Measurements from ENCODE around the gene CLIP1.
"Not testable (repeated sequence)": the region's sequence is repeated elsewhere in the genome, so short reads cannot be mapped to it uniquely, and the experiment has no call there.

CLIP1 gene

DNA sequence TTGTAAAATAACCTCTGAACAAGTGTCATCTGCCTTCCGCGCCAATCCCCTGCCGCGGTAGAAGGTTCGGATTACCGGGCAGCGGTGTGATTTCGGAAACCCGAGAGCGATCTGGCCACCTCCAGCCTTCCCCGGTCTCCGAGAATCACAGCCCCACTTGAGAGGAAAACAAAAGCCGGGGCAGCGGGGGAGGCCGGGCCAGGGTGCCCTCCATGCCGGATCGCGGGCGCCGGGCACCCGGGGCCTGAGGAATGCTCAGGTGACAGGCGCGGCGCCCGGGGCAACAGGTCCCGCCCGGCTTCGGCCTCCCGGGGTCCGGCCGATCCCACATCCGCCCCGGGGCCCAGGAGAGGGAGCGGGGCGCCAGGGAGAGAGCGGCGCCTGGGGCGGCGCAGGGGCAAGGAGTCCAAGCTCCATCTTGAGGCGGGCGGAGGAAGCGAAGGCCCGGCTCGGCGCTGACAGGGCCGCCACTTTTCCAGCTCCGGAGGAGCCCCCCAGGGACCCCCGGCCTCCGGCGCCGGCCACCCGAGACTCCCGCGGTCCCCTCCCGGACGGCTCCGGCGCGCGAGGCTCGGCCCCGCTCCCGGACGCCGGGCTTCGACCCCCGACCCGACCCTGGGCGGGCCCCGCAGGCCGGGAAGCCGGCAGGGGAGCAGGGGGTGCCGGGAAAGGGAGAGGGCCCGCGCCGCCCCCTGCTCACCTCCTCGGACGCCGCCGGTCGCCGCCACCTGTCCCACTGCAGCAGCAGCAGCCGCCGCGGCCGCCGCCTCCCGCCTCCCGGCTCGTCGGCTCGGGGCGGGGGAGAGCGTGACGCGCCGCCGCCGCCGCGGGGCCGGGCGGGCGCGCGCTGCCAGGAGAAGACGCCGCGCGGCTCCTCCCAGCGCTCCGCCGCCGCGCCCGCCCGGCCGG lies at the start of gene CLIP1:
Gene CLIP1 (minus strand): TSS at position 849 of the 909 bp plus-strand sequence. CDS start 42,217 bp downstream, outside the sequence.
- peak; percentile 35 to 73 for DNase-seq (ENCODE audit: low spot score in 2 of 2)
- Histone ChIP-seq H3K27me3 (ENCODE audit: low read depth) (no peaks in the 10 kb centered on the region), H3K4me1 (peaks cover 21% of the 10 kb centered on the region), H3K36me3 (replicated peaks) (no peaks in the 10 kb centered on the region), H3K9me3 (no peaks in the 10 kb centered on the region), H3K4me3 (peak within 1 kb of the TSS; percentile 70)
- in situ Hi-C loops (cut with MboI; ENCODE audit: low sequenced_read_pairs) = no loop called here

DNA sequence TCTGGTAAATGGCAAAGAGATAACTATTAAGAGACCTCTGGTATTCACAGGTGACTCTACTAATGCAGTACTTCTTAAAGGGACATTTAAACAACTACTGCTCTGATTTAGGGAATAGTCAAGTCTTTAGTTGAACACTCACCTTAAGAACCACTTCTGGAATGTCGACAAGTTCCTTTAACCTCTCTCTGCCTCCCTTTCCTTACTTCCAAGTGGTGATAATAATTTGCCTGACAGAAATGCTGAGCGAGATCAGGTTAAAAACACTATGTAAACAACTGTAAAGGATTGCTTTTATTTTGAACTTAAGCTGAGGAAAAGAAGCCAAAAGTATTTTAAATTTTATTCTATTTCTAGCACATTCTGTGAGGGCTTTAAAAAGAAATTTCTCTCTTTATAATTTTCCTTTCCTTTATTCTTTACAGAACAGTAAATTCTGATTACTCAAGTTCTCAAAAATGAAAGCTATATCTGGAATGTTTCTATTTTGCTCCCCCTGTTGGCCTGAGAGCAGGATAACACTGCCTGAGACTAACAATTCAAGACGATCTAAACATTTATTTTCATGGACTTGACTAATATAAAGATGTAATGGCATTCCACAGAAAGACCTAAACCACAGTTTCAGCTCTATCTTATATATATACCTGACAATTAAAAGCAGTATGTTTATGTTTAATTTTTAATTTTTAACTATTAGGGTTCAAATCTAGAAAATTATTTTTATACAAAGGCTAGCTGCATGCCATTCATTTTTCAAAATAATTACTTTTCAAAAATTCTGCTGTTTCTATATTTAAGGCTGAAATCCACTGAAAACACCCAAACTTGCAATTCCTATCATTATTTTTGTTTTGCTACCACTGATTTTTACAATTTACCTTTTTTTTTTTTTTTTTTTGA lies 49.1 kb upstream of the CLIP1 start:
- in situ Hi-C loops (cut with MboI; ENCODE audit: low sequenced_read_pairs) = loop anchor here (5.0 kb wide), 1 partner anchor 69 kb away; no protein-coding TSS in a partner anchor
- H3K9me3 ChIP-seq = no peaks in the 10 kb centered on the region
- no peak overlapping the region for H3K4me3 ChIP-seq
- peaks cover 36% of the 10 kb centered on the region for H3K36me3 ChIP-seq (replicated peaks)
- DNase-seq (ENCODE audit: low spot score in 2 of 2) = peak in 1 of 2 experiments; percentile 51
- no peaks in the 10 kb centered on the region for H3K27me3 ChIP-seq (ENCODE audit: low read depth)
- no peaks in the 10 kb centered on the region for H3K4me1 ChIP-seq

DNA sequence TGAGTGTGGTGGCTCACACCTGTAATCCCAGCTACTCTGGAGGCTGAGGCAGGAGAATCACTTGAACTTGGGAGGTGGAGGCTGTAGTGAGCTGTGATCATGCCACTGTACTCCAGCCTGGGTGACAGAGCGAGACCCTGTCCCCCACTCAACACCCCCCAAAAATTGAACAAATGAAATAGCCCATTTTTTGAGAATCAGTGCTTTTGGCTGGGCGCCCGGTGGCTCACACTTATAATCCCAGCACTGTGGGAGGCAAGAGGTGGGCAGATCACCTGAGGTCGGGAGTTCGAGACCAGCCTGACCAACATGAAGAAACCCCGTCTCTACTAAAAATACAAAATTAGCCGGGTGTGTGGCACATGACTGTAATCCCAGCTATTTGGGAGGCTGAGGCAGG lies 48.1 kb upstream of the CLIP1 start:
- not testable (repeated sequence) for H3K27me3 ChIP-seq (ENCODE audit: low read depth); H3K9me3 ChIP-seq; H3K4me3 ChIP-seq; H3K4me1 ChIP-seq; DNase-seq (ENCODE audit: low spot score in 2 of 2)
- H3K36me3 ChIP-seq (replicated peaks) = peaks cover 27% of the 10 kb centered on the region
- in situ Hi-C loops (cut with MboI; ENCODE audit: low sequenced_read_pairs) = loop anchor here (5.0 kb wide), 1 partner anchor 68 kb away; no protein-coding TSS in a partner anchor

GRCh38 chr12:122469856-122470255 lies 47.4 kb upstream of the CLIP1 start:
- DNase-seq (ENCODE audit: low spot score in 2 of 2); H3K4me1 ChIP-seq; H3K27me3 ChIP-seq (ENCODE audit: low read depth); H3K4me3 ChIP-seq; H3K9me3 ChIP-seq: not testable (repeated sequence)
- in situ Hi-C loops (cut with MboI; ENCODE audit: low sequenced_read_pairs) = loop anchor here (5.0 kb wide), 1 partner anchor 68 kb away; no protein-coding TSS in a partner anchor
- peaks cover 20% of the 10 kb centered on the region for H3K36me3 ChIP-seq (replicated peaks)

DNA sequence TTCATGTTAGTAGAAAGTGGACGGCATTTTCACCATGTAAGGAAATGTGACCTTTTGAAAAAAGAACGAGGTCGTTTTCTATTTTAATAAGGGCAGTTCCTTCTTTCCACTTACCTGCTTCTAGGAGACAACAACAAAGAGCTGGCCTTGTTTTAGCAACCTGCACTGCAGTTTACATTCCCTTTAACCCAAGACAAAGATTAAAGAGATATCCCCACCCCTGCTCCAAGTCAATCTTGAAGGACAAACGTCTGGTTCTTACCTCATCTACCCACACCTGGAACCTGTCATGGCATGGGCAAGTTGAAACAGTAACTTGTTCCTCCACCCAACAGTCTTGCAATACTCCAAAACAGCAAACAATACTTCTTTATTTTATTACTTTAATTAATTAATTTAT lies 45.5 kb upstream of the CLIP1 start:
- no peak for DNase-seq (ENCODE audit: low spot score in 2 of 2)
- in situ Hi-C loops (cut with MboI; ENCODE audit: low sequenced_read_pairs) = no loop called here

GRCh38 chr12:122464317-122465042 lies 42.0 kb upstream of the CLIP1 start:
- DNase-seq (ENCODE audit: low spot score in 2 of 2) = peak in 1 of 2 experiments; percentile 10
- in situ Hi-C loops (cut with MboI; ENCODE audit: low sequenced_read_pairs) = not testable (repeated sequence)

More for the DNA sequence above, 45.5 kb upstream of the CLIP1 start:
- Histone ChIP-seq H3K36me3 (replicated peaks) (peaks cover 4% of the 10 kb centered on the region), H3K9me3 (no peaks in the 10 kb centered on the region), H3K4me3 (no peak overlapping the region), H3K4me1 (no peaks in the 10 kb centered on the region), H3K27me3 (ENCODE audit: low read depth) (no peaks in the 10 kb centered on the region)

GRCh38 chr12:122460641-122461040 lies 38.2 kb upstream of the CLIP1 start:
- no peaks in the 10 kb centered on the region for H3K4me1 ChIP-seq
- H3K9me3 ChIP-seq = no peaks in the 10 kb centered on the region
- H3K27me3 ChIP-seq (ENCODE audit: low read depth) = no peaks in the 10 kb centered on the region
- in situ Hi-C loops (cut with MboI; ENCODE audit: low sequenced_read_pairs) = no loop called here
- H3K36me3 ChIP-seq (replicated peaks) = no peaks in the 10 kb centered on the region
- no peak overlapping the region for H3K4me3 ChIP-seq
- no peak for DNase-seq (ENCODE audit: low spot score in 2 of 2)

More at GRCh38 chr12:122464317-122465042, 42.0 kb upstream of the CLIP1 start:
- H3K36me3 ChIP-seq (replicated peaks); H3K9me3 ChIP-seq; H3K4me1 ChIP-seq; H3K4me3 ChIP-seq; H3K27me3 ChIP-seq (ENCODE audit: low read depth): not testable (repeated sequence)

- Histone ChIP-seq H3K27me3 (ENCODE audit: low read depth) (no peaks in the 10 kb centered on the region), H3K9me3 (no peaks in the 10 kb centered on the region), H3K4me1 (no peaks in the 10 kb centered on the region), H3K4me3 (no peak overlapping the region), H3K36me3 (replicated peaks) (no peaks in the 10 kb centered on the region)
- in situ Hi-C loops (cut with MboI; ENCODE audit: low sequenced_read_pairs) = no loop called here
- DNase-seq (ENCODE audit: low spot score in 2 of 2) = no peak
Observed at GRCh38 chr12:122460061-122460460, 37.6 kb upstream of the CLIP1 start.

DNA sequence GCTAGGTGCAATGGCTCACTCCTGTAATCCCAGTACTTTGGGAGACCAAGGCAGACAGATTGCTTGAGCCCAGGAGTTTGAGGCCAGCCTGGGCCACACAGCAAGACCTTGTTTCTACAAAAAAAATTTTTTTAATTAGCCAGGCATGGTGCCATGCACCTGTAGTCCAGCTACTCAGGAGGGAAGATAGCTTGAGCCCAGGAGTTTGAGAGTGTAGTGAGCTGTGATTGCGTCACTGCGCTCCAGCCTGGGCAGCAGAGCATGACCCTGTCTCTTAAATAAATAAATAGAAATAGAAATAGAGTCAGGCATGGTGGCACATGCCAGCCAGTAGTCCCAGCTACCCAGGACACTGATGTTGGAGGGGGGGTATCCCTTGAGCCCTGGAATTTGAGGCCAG lies 36.7 kb upstream of the CLIP1 start:
- Histone ChIP-seq H3K4me1 (no peaks in the 10 kb centered on the region), H3K9me3 (no peaks in the 10 kb centered on the region), H3K4me3 (no peak overlapping the region), H3K36me3 (replicated peaks) (no peaks in the 10 kb centered on the region), H3K27me3 (ENCODE audit: low read depth) (no peaks in the 10 kb centered on the region)
- in situ Hi-C loops (cut with MboI; ENCODE audit: low sequenced_read_pairs) = no loop called here
- DNase-seq (ENCODE audit: low spot score in 2 of 2) = no peak

- no peaks in the 10 kb centered on the region; the same call in 1 of the 2 replicates for H3K4me1 ChIP-seq
- H3K9me3 ChIP-seq = no peaks in the 10 kb centered on the region
- H3K4me3 ChIP-seq = no peak overlapping the region
- H3K36me3 ChIP-seq (replicated peaks) = no peaks in the 10 kb centered on the region
- DNase-seq (ENCODE audit: low spot score in 2 of 2) = no peak
- H3K27me3 ChIP-seq (ENCODE audit: low read depth) = no peaks in the 10 kb centered on the region
- in situ Hi-C loops (cut with MboI; ENCODE audit: low sequenced_read_pairs) = no loop called here
Observed at GRCh38 chr12:122458105-122459035, 35.9 kb upstream of the CLIP1 start.

DNA sequence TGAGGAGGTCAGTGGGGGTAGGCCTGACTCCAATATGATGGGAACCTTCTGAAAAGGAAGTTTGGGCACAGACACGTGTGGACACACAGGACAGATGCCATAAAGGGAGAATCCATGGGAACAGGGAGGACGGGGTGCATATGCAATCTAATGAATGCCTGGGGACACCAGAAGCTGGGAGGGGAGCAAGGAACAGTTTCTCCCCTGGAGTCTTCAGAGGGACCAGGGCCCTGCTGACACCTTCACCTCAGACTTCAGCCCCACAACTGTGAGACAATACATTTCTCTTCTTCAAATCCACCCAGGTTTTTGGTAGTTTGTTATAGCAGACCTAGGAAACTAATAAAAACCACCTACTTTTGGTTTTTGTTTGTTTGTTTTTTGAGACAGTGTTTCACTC lies 35.2 kb upstream of the CLIP1 start:
- Histone ChIP-seq H3K4me1 (peaks cover 7% of the 10 kb centered on the region), H3K4me3 (no peak overlapping the region), H3K9me3 (no peaks in the 10 kb centered on the region), H3K36me3 (replicated peaks) (no peaks in the 10 kb centered on the region), H3K27me3 (ENCODE audit: low read depth) (no peaks in the 10 kb centered on the region)
- in situ Hi-C loops (cut with MboI; ENCODE audit: low sequenced_read_pairs) = no loop called here
- no peak for DNase-seq (ENCODE audit: low spot score in 2 of 2)

DNA sequence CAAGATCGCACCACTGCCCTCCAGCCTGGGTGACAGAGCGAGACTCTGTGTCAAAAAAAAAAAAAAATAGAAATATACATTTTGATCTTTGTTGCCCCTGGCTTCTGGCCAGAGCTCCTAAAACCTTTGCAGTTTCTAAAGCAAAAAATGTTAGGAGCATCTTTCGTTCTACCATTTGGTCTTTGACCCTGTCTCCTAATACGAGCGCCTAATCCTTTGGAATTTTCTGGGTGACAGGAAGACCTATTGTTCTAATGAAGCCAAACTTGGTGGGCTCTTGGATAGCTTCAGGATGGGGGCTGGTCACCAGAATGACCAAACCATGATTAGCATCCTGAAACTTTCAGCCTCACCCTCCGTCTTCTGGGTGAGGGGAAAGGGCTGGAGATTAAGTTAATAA lies 32.3 kb upstream of the CLIP1 start:
- H3K27me3 ChIP-seq (ENCODE audit: low read depth) = no peaks in the 10 kb centered on the region
- DNase-seq (ENCODE audit: low spot score in 2 of 2) = no peak
- no peaks in the 10 kb centered on the region for H3K36me3 ChIP-seq (replicated peaks)
- no peak overlapping the region for H3K4me3 ChIP-seq
- in situ Hi-C loops (cut with MboI; ENCODE audit: low sequenced_read_pairs) = no loop called here
- H3K9me3 ChIP-seq = no peaks in the 10 kb centered on the region
- peaks cover 8% of the 10 kb centered on the region for H3K4me1 ChIP-seq
